Frontal cortex (tissue), 4 donors: Measurements from ENCODE around the gene FASTKD2. TPM values are rescaled to one million over a fixed set of nuclear protein-coding genes. Genes with fewer than 3 reads are reported as not detected.
A peak's percentile ranks its signal among the peaks of the same experiment; 100 is the strongest.

Experiments used
- DNase-seq, 2 donors: peaks; one replicate each; pipeline ENCODE4 v3.0.0; 2012; ENCODE audit warnings: low spot score in 2 of 2
- FAIRE-seq: peaks from 2 replicates; lab custom pipeline; 2012; peaks lifted over from hg19 to GRCh38; lab: Jason Lieb, UNC
- total RNA-seq: library from RNA; depleted of rRNA; stranded (reverse); fragments of >200 nt; gene quantifications from one replicate; pipeline ENCODE4 v1.2.3, GENCODE V29; 2014
- donor health status: control.
- donor health status: control.
- donor health status: control.

FASTKD2 gene
- 47.7 TPM for total RNA-seq

DNA sequence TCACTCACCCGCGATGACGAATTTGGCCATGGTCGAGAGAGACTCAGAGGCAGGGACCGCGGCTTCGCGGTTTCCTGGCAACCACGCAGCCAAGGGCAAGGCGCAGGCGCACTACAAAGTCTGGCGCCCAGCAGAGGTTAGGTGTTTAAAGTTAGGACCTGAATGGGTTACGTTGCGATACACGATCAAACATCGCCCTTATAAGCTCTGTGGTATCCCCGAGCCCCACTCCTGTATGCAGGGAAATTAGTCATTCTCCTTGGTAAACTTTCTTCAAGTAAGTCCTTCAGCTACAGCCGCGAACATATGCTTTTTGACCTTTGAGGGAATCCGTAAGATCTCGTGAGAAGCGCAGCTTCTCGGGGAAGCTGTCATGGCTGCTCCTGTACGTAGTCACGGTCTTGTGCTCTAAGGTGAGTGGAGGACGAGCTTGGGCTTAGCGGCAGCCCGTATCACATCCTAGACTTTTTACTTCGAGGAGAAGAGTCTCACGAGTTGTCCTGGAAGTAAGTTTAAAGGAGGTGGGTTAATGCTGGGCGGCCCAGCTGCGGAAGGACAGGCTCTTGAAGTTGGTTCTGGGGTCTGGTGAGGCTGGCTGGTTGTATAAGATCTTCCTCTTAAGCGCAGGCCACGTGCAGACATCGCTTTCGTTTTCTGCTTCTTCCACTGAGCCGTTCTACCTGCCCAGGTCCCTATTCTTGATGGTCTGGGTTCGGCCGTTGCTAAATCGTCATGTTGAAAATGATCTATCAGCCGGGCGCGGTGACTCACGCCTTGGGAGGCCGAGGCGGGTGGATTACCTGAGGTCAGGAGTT, at the start of gene FASTKD2, which contains the start of gene MDH1B:
TSS of gene FASTKD2 (plus strand) at position 365 of the 815 bp plus-strand sequence. CDS start 1,088 bp downstream, outside the sequence.
TSS of gene MDH1B (minus strand) at position 87 of the 815 bp plus-strand sequence. CDS start at position 30, 57 bp downstream.
- DNase-seq, result peak; percentile 36 to 71
- no peak for FAIRE-seq

DNA sequence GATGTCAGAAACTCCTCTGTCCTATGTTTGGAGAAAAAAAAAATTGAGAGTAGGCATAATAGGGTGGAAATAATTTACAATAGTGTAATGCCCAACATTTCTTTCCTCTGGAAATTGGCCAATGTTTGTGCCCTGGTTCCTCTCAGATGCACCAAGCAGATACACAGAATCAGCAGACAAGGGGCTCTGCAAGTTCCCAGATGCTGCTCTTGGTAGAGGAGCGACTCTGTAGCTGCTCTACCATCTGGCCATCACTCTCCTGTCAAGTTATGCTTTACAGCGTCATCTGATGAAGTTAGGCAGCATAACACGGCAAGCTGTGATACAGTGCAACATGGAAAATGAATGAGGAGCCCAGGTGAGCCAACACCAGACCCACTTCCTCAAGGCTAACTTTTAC, 48.8 kb upstream of the FASTKD2 start:
- FAIRE-seq (no peak), DNase-seq (no peak)

DNA sequence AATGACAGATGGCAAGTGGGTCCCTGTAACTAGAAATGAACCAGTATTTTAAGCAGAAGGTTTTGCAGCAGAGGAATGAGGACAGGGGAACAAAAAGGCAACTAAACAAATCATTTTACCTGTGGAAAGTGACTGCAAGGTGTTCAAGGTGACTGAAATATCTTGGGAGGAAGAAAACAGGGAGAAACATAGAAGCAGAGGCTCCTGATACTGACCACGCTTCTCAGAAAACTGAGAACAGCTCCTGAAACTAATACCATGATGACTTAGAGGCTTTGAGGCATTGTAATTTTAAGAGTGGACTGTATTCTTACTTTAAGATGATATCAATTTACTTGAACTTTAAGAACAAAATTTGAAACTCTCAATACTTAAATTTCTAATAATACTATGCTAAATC, 47.1 kb upstream of the FASTKD2 start, which contains the start of gene DYTN:
TSS of gene DYTN (minus strand) at position 101 of the 400 bp plus-strand sequence. CDS start 117 bp downstream, outside the sequence.
- no peak for DNase-seq
- no peak for FAIRE-seq

DNA sequence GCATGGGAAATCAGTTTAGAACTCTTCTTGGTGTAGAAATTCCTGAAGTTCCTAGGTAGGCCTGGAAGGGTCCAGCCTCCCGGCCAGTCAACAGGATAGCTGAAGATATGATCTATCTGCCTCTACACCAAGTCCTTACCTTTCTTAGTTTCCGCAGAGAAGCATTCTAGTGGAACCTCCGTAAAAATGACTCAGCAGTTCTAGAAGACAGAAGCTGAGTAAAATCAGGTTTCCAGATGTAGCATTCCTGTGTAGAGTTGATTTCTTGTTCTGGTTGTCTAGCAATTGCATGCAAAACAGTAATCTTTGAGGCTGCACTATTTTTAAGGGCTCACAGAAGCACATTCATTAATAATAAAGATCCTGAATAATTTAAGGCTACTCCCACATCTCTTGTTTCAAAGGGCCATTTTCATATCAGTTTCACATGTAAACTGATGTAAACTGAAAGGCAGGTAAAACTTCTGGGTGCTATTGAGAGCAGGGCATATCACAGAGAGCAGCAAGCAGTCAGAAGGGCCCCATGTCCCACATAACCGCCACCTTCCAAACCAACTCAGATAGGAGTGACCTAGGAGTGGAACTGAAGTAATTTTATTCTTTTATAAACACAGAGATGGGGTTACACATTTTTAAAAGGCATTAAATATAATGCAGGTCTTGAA, 44.0 kb upstream of the FASTKD2 start:
- no peak for DNase-seq
- FAIRE-seq, result no peak

DNA sequence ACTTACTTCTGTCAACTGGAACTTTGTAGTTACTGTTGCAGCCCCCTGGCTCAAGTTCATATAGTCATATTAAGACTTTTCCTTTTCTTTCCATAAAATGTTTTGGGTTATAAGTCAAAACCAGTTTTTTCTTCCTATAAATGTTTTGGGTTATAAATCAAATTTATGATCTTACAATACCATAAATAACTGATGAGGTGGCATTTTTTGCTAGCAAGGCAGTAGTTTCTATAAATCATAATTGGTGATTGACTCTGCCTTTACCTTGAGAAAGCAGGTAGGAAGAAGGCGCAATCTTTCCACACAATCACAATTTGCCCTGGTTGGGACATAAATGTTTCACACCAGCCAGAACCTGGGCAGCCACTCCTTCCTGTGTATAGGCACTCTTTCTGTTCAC, 42.1 kb upstream of the FASTKD2 start:
- DNase-seq, result no peak
- FAIRE-seq, result no peak

DNA sequence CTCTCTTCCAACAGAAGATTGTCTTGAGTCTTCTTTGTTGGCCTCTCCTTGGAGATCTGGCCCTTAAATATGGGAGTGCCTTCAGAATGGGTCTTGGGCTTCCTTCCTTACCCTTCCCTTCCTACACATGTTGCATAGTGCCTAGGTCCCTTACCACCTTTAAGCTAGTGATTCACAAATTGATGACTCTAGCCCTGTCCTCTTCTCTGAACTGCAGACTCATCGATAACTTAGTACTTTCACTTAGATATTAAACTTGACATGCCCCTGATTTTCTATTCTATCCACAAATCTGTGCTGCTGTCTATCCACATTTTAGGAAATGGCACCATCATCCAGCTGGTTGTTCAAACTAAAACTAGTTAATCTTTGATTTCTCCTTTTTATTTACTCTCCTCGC, 38.1 kb upstream of the FASTKD2 start:
- FAIRE-seq, result no peak

DNA sequence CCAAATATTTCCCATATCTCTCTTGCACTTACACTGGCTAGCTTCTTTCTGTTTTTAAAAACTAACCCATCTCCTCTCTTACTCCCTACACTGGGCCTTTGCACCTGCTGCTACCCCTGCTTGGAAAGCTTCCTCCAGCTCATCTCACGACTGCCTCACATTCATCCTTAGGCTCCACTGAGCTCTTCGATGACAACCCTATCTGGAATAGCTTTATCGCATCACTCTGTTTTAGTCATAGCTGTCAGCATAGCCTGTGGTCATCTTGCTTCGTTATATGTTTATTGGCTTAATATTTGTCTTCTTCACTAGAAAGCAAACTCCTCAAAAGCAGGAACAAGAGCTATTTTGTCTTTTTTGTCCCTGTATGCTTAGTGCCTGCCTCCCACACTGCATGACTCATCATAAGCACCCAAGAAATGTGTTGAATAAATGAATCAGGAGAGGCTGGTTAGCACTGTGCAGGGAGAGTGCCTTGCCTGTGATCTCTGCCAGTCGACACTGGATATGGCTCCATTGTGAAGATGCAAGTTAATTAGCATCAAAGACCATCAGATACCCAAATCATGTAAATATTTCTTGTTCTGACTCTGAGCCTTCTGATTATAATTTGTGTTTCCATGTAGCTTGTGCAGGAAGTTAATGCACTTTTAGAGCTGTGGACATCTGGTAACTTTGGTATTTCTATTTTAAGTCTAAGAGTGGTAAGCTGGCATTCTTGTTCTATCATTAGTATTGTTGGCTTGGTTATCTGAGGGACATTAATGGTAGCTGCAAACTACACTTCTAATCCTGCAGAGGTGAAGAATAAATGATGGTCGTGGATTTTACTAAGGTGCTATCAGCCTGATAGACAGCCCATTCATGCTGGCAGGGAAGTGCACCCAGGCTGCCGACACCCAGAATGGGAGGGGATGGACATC, 36.9 kb upstream of the FASTKD2 start:
- no peak for FAIRE-seq
- DNase-seq, result peak in 1 of 2 donors; percentile 5

More for the DNA sequence above, 38.1 kb upstream of the FASTKD2 start:
- no peak for DNase-seq

DNA sequence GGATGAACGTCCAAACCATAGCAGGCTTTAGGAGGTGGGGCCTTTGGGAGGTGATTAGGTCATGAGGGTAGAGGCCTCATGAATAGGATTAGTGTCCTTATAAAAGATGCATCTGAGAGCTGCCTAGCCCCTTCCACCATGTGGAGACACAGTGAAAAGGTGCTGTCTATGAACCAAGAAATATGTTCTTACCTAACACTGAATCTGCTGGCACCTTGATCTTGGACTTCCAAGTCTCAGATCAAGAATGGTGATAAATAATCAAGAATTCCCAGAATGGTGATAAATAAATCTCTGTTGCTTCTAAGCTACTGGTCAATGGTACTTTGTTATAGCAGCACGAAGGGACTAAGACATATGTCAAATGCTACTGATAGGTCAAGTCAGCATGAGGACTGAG, 32.1 kb upstream of the FASTKD2 start:
- no peak for DNase-seq
- no peak for FAIRE-seq

DNA sequence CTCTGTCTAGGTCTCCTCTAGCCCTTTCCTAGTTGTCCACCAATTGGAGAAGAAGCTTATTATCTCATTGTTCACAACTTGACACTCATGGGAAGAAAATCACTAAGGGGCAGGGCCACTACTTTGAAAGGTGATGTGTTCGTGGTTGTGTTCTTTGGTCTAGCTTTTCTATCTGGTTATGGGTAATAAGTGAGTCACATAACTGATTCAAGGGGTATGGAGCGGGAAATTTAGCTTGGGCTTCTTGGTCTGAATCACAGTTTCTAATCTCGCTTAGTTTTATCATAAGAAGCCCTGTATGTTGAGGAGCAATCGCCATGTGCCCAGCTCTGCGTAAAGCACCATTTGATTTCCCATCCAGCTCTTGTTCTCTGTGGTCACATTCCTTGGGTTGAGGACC, 28.5 kb upstream of the FASTKD2 start:
- FAIRE-seq, result no peak
- DNase-seq, result no peak

DNA sequence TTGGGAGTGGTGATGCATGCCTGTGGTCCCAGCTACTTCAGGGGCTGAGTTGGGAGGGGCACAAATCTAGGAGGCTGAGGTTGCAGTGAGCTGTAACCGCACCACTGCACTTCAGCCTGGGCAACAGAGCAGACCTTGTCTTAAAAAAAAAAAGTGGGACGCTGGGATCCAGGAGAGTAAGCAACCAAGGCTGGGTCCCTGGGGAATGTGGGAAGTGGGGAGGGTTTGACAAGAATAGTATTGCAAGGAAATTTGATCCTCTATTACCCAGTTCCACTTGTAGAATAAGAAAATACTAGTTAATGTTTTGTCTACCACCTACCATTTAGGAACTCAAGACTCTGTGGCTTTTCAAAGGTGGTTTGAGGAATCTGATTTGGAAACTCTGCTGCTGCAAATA, 26.1 kb upstream of the FASTKD2 start:
- FAIRE-seq (no peak), DNase-seq (no peak)

DNA sequence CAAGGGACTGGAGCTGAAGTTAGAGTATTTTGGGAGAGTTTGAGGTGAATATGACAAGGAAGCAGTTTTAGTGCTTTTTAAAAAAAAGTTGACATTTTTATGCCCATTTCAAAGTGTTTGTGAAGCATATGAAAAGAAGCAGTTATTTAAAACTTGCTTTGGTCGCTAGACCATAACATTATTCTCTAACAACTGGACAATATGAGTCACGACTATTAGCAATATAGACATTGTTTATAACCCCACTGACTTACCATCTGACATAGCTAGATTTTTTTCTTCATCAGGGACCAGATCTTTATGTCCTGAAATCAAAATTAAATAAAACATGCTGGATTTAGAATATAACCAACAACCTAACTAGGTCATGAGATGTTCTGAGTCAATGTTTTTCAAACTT, 24.6 kb upstream of the FASTKD2 start:
- FAIRE-seq (no peak), DNase-seq (no peak)

DNA sequence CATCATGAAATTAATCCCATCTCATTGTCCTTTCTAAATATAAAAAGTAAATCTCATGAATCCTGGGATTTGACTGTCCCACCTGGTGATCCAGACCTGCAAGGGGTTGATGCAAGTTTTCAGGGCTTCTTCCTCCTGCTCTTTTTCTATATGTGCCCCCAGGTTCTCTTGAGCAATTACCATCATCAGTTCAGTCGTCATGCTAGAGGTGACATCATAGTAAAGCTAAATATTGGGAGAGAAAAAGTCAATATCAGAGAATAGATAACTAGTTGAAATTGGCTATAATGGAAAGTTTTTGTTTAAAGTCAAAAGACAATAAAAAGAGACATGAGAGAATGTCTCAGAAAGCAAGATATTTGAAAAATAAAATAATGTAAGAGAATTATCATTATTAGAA, 8.6 kb upstream of the FASTKD2 start:
- DNase-seq (no peak), FAIRE-seq (no peak)

DNA sequence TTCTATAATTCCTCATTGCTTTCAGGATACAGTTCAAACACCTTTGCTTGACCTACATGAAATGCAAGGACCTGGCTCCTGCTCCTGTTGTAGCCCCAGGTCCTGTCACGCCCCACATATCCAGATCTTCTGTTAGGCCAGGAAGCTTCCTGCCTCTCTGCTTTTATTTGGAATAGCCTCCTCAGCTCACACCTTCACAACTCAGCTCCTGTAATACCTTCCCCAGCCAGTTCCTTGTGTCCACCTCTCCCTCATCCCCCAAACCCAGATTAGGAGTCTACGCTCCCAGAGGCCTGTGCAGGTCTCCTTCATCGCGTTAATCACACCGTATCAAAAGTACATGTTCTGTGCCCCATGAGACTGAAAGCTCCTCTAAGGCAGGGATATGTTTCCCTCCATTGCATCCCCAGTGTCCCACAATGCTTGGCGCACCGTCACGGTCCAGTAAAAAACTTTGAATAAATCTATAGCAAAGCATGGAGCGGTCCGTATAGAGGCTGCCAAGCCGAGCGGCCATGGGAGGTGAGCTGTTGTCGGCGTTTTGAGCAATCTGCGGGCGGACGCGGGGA, 649 bp upstream of the FASTKD2 start:
- DNase-seq, result no peak
- FAIRE-seq, result no peak

DNA sequence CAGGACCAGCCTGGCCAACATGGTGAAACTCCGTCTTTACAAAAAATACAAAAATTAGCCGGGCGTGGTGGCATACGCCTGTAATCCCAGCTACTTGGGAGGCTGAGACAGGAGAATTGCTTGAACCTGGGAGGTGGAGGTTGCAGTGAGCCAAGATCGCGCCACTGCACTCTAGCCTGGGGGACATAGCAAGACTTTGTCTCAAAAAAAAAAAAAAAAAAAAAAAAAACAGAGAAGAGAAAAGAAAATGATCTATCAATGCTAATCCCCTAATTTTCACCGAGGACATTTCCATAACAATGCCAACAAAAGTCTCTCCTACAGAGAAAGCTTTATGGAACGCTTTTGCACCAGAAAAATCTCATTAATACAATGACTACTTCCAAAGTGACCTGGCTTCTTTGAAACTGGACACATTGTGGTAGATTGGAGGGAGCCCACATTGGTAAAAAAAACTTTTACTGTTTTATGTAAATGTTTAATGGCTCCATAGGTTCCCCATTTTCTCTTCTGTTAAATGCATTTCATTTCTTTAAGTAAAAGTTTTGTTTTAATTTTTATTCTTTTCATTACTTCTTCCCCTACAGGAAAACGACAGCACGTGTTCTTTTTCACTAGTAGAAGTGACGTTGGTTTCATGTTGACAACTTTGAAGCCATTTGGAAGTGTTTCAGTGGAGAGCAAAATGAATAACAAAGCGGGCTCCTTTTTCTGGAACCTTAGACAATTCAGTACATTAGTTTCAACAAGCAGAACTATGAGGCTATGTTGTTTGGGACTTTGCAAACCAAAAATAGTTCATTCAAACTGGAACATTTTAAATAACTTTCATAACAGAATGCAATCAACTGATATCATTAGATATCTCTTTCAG, 888 bp downstream of the FASTKD2 start:
- FAIRE-seq (no peak), DNase-seq (no peak)

DNA sequence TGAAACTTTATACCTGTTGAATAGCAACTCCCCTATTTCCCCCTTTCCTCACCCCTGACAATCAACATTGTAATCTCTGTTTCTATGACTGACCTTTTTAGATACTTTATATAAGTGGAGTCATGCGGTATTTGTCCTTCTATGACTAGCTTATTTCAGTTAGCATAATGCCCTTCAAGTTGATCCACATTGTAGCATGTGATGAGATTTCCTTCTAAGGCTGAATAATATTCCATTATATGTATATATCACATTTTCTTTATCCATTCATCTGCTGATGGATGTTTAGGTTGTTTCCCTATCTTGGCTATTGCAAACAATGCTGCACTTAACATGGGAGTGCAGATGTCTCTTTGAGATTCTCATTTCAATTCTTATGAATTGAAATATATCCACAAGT, 9.5 kb downstream of the FASTKD2 start:
- no peak for FAIRE-seq
- DNase-seq, result no peak

DNA sequence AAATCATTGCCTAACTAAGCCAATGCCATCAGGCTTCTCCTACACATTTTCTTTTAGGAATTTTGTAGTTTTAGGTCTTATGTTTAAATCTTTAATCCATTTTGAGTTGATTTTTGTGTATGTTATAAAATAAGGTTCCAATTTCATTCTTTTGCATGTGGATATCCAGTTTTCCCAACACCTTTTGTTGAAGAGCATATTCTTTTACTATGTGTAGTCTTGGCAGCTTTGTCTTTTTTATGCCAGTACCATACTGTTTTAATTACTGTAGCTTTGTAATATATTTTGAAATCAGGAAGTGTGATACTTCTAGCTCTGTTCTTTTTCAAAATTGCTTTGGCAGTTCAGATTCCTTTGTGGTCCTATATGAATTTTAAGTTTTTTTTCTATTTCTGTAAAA, 11.0 kb downstream of the FASTKD2 start:
- no peak for FAIRE-seq
- DNase-seq, result no peak

DNA sequence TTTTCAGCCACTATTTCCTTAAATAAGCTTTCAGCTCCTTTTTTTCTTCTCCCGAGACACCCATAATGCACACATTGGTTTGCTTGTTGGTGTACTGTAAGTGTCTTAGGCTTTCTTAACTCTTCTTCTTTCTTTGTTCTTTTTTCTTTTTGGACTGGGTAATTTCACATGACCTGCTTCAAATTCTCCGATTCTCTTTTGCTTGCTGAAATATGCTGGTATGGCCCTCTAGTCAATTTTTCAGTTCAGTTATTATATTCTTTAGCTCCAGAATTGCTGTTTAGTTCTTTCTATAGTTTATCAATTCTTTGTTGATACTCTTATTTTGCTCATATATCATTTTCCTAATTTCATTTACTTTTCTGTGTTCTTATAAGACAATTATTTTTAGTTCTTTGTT, 15.3 kb downstream of the FASTKD2 start:
- DNase-seq, result no peak
- FAIRE-seq, result no peak

DNA sequence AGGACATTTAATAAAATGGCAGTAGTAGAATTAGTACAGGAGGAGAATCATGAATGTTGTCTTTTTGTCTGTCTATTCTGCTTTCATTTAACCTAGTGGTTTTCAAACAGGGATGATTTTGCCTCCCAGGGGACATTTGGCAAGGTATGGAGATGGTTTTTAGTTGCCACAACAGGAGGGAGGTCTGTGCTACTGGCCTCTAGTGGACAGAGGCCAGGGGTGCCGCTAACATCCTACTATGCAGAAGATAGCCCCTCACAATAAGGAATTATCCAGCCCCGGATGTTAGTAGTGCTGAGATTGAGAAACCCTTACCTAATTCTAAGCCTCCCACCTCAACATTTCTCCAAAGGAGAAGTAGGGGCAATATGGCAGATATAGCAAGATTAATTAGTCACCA, 18.3 kb downstream of the FASTKD2 start:
- no peak for DNase-seq
- FAIRE-seq, result no peak
